ENCODE results near the gene MARK3. TPM values are rescaled to one million over a fixed set of nuclear protein-coding genes. Genes with fewer than 3 reads are reported as not detected.

Gene MARK3
- total RNA-seq, 1 experiment from 2014 or later, result 78.0 TPM

DNA sequence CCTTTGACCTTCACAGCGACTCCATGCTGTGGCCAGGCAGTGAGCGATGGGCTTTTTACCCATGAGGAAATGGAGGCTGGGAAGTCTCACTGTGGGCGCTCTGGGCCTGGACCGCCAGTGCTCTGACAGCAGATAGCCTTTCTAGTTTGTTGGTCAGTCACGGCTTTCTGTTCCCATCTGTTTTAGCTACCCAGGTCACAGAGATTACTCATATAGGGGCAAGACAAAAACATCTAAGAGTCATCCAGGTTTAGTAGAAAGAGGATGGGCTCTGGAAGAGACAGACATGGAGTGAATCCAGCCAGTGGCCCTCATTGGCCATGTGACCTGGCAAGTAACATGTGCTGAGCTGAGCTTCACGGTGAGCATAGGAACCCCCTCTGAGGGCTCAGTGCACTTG, 68.6 kb downstream of the MARK3 start:
- H3K27ac Mint-ChIP-seq (ENCODE audit: unreplicated experiment), result no peak overlapping the region
- CTCF ChIA-PET, result no interaction called here

DNA sequence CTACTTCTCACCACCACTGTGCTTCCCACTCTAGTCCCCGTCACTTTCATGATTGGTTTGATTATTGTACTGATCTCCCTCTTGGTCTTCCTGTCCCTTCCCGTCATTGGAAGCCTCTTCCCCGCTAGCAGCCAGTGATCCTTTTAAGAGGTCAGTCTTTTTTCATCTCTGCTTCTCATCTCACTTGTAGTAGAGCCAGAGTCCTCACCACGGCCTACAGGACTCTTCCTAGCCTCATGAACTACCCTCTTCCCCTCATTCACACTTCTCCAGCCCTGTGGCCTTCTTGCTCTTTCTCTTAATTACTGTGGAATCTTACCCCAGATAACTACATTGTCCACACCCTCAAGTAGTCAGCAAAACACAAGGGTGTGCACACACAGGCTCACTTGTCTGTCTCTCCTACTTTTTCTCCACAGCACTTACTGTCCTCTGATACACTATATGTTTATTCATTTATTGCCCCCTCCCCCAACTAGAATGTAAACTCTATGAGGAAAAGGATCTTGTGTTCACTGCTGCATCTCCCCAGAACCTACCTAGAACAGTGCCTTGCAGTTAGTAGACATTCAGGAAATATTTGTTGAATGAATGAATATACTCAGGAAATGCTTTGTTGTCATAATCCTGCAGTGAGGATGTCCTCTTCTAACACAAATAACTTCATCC, 71.1 kb downstream of the MARK3 start:
- H3K9me3 ChIP-seq, result no peaks in the 10 kb centered on the region
- no TSS peak for BruUV-seq (replicated peaks)

More for the DNA sequence above, 68.6 kb downstream of the MARK3 start:
- no TSS peak for BruUV-seq (replicated peaks)
- intact Hi-C loops (cut with micrococcal nuclease; ENCODE audit: unreplicated experiment), result no loop called here
- TF ChIP-seq, protein P1, sequence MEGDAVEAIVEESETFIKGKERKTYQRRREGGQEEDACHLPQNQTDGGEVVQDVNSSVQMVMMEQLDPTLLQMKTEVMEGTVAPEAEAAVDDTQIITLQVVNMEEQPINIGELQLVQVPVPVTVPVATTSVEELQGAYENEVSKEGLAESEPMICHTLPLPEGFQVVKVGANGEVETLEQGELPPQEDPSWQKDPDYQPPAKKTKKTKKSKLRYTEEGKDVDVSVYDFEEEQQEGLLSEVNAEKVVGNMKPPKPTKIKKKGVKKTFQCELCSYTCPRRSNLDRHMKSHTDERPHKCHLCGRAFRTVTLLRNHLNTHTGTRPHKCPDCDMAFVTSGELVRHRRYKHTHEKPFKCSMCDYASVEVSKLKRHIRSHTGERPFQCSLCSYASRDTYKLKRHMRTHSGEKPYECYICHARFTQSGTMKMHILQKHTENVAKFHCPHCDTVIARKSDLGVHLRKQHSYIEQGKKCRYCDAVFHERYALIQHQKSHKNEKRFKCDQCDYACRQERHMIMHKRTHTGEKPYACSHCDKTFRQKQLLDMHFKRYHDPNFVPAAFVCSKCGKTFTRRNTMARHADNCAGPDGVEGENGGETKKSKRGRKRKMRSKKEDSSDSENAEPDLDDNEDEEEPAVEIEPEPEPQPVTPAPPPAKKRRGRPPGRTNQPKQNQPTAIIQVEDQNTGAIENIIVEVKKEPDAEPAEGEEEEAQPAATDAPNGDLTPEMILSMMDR (IDR thresholded peaks at IDR 0.05; ENCODE audit: insufficient read depth in 1 of 2, low read depth in 1 of 2, low read length in 1 of 2, severe bottlenecking in 1 of 2, unreplicated experiment in 1 of 2), result no peak
- H3K36me3 ChIP-seq (ENCODE audit: control insufficient read depth, insufficient read depth, low read length), result no peaks in the 10 kb centered on the region; the same call in 1 of the 2 replicates
- no peak overlapping the region for H3K4me3 ChIP-seq (ENCODE audit: low read depth, low read length)
- no peaks in the 10 kb centered on the region for H3K27me3 ChIP-seq (replicated peaks; ENCODE audit: control insufficient read depth, insufficient read depth, low read length)
- H3K4me3 Mint-ChIP-seq (ENCODE audit: unreplicated experiment), result no peak overlapping the region
- no peak for DNase-seq
- no peaks in the 10 kb centered on the region for H3K9me3 ChIP-seq
- H3K36me3 Mint-ChIP-seq (ENCODE audit: insufficient read depth, unreplicated experiment), result peaks cover 15% of the 10 kb centered on the region
- peaks cover 6% of the 10 kb centered on the region for H3K4me1 Mint-ChIP-seq (ENCODE audit: low read depth, unreplicated experiment)
- H3K4me1 ChIP-seq, result no peaks in the 10 kb centered on the region
- no peaks in the 10 kb centered on the region for H3K9me3 Mint-ChIP-seq (ENCODE audit: unreplicated experiment)
- POLR2A ChIA-PET, result no interaction called here
- no peaks in the 10 kb centered on the region for H3K27me3 Mint-ChIP-seq (ENCODE audit: insufficient read depth, unreplicated experiment)

DNA sequence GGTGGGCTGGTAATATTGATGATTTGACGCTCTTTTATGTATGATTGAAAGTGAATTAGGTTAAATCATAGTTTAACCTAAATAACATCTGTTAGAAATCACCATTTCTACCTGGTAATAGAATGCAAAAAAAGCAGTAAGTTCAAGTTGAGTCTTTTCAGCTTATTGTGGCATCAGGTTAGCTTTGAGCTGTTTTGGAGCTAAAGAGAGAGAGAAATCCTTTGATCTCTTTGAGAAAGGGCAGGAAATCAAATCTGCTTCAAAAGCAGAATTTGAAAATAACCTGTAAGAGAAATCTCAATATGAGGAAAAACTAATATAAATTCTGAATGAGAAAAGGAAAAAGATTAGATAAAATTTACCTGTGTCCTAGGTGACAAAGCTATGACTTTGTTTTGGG, 75.2 kb downstream of the MARK3 start:
- CTCF ChIA-PET, result interaction anchor here (0.6 kb wide), 1 partner anchor 292 kb away, joined by 3 read pairs; no protein-coding TSS in a partner anchor

More for the DNA sequence above, 71.1 kb downstream of the MARK3 start:
- ChIA-PET CTCF (no interaction called here), POLR2A (no interaction called here)
- H3K36me3 Mint-ChIP-seq (ENCODE audit: insufficient read depth, unreplicated experiment), result peaks cover 16% of the 10 kb centered on the region
- Histone ChIP-seq H3K4me1 (no peaks in the 10 kb centered on the region), H3K4me3 (ENCODE audit: low read depth, low read length) (no peak overlapping the region), H3K27me3 (replicated peaks; ENCODE audit: control insufficient read depth, insufficient read depth, low read length) (no peaks in the 10 kb centered on the region), H3K36me3 (ENCODE audit: control insufficient read depth, insufficient read depth, low read length) (no peaks in the 10 kb centered on the region; the same call in 1 of the 2 replicates)
- no peaks in the 10 kb centered on the region for H3K9me3 Mint-ChIP-seq (ENCODE audit: unreplicated experiment)
- peaks cover 6% of the 10 kb centered on the region for H3K4me1 Mint-ChIP-seq (ENCODE audit: low read depth, unreplicated experiment)
- no peak overlapping the region for H3K4me3 Mint-ChIP-seq (ENCODE audit: unreplicated experiment)
- intact Hi-C loops (cut with micrococcal nuclease; ENCODE audit: unreplicated experiment), result no loop called here
- TF ChIP-seq, protein P1 (IDR thresholded peaks at IDR 0.05; ENCODE audit: insufficient read depth in 1 of 2, low read depth in 1 of 2, low read length in 1 of 2, severe bottlenecking in 1 of 2, unreplicated experiment in 1 of 2), result no peak
- no peak overlapping the region for H3K27ac Mint-ChIP-seq (ENCODE audit: unreplicated experiment)
- no peak for DNase-seq
- H3K27me3 Mint-ChIP-seq (ENCODE audit: insufficient read depth, unreplicated experiment), result no peaks in the 10 kb centered on the region

More for the DNA sequence above, 75.2 kb downstream of the MARK3 start:
- DNase-seq, result no peak
- no peak overlapping the region for H3K4me3 ChIP-seq (ENCODE audit: low read depth, low read length)
- intact Hi-C loops (cut with micrococcal nuclease; ENCODE audit: unreplicated experiment), result no loop called here
- Mint-ChIP-seq H3K4me3 (ENCODE audit: unreplicated experiment) (no peak overlapping the region), H3K36me3 (ENCODE audit: insufficient read depth, unreplicated experiment) (peaks cover 28% of the 10 kb centered on the region), H3K4me1 (ENCODE audit: low read depth, unreplicated experiment) (peaks cover 6% of the 10 kb centered on the region), H3K9me3 (ENCODE audit: unreplicated experiment) (no peaks in the 10 kb centered on the region), H3K27ac (ENCODE audit: unreplicated experiment) (no peak overlapping the region), H3K27me3 (ENCODE audit: insufficient read depth, unreplicated experiment) (no peaks in the 10 kb centered on the region)
- POLR2A ChIA-PET, result no interaction called here
- H3K36me3 ChIP-seq (ENCODE audit: control insufficient read depth, insufficient read depth, low read length), result no peaks in the 10 kb centered on the region; the same call in 1 of the 2 replicates
- H3K9me3 ChIP-seq, result no peaks in the 10 kb centered on the region
- no peaks in the 10 kb centered on the region for H3K27me3 ChIP-seq (replicated peaks; ENCODE audit: control insufficient read depth, insufficient read depth, low read length)
- no peaks in the 10 kb centered on the region for H3K4me1 ChIP-seq
- no TSS peak for BruUV-seq (replicated peaks)
- TF ChIP-seq, protein P1 (IDR thresholded peaks at IDR 0.05; ENCODE audit: insufficient read depth in 1 of 2, low read depth in 1 of 2, low read length in 1 of 2, severe bottlenecking in 1 of 2, unreplicated experiment in 1 of 2), result no peak

Measured in Caco-2 (cell line).